Brain pericyte (primary cell): ENCODE measurements around the gene ADAMTS14.
"Not testable (repeated sequence)": the region's sequence is repeated elsewhere in the genome, so short reads cannot be mapped to it uniquely, and the experiment has no call there.

Experiments used
- DNase-seq: peaks from one replicate; pipeline ENCODE4 v3.0.0-alpha.2; 2012; ENCODE audit warnings: low read depth, low spot score

ADAMTS14 gene, protein sequence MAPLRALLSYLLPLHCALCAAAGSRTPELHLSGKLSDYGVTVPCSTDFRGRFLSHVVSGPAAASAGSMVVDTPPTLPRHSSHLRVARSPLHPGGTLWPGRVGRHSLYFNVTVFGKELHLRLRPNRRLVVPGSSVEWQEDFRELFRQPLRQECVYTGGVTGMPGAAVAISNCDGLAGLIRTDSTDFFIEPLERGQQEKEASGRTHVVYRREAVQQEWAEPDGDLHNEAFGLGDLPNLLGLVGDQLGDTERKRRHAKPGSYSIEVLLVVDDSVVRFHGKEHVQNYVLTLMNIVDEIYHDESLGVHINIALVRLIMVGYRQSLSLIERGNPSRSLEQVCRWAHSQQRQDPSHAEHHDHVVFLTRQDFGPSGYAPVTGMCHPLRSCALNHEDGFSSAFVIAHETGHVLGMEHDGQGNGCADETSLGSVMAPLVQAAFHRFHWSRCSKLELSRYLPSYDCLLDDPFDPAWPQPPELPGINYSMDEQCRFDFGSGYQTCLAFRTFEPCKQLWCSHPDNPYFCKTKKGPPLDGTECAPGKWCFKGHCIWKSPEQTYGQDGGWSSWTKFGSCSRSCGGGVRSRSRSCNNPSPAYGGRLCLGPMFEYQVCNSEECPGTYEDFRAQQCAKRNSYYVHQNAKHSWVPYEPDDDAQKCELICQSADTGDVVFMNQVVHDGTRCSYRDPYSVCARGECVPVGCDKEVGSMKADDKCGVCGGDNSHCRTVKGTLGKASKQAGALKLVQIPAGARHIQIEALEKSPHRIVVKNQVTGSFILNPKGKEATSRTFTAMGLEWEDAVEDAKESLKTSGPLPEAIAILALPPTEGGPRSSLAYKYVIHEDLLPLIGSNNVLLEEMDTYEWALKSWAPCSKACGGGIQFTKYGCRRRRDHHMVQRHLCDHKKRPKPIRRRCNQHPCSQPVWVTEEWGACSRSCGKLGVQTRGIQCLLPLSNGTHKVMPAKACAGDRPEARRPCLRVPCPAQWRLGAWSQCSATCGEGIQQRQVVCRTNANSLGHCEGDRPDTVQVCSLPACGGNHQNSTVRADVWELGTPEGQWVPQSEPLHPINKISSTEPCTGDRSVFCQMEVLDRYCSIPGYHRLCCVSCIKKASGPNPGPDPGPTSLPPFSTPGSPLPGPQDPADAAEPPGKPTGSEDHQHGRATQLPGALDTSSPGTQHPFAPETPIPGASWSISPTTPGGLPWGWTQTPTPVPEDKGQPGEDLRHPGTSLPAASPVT

GRCh38 chr10:70672165-70673042 lies at the start of gene ADAMTS14:
ADAMTS14 (plus strand) TSS chr10:70672506; CDS start chr10:70672803, 297 bp downstream.
- no peak for DNase-seq

- DNase-seq = no peak
These were observed 49.8 kb upstream of the ADAMTS14 start for GRCh38 chr10:70622541-70622940.

- no peak for DNase-seq
These were observed 49.1 kb upstream of the ADAMTS14 start for GRCh38 chr10:70622981-70623844.

GRCh38 chr10:70626056-70626455 lies 46.2 kb upstream of the ADAMTS14 start:
- DNase-seq = no peak

DNA sequence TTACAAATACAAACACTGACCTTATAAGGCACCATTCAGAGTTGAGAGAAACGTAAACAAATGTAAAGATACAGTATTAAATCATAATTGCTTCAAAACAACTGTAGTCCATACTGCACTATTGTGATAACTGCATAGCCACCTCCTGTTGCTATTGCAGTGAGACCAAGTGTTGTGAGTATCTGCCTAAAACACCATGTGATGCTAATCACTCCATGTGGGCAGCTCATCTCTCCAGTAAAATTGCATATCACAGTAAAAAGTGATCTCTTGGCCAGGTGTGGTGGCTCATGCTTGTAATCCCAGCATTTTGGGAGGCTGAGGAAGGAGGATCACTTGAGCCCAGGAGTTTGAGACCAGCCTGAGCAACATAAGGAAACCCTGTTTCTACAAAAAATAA lies 43.0 kb upstream of the ADAMTS14 start:
- no peak for DNase-seq

GRCh38 chr10:70631735-70632134 lies 40.6 kb upstream of the ADAMTS14 start:
- DNase-seq = not testable (repeated sequence)

GRCh38 chr10:70634011-70634410 lies 38.3 kb upstream of the ADAMTS14 start:
- no peak for DNase-seq

- DNase-seq = not testable (repeated sequence)
These were observed 37.8 kb upstream of the ADAMTS14 start for GRCh38 chr10:70634515-70634914.

- DNase-seq = not testable (repeated sequence)
These were observed 32.5 kb upstream of the ADAMTS14 start for GRCh38 chr10:70639640-70640383.

GRCh38 chr10:70643272-70643671 lies 29.0 kb upstream of the ADAMTS14 start:
- DNase-seq = not testable (repeated sequence)

DNA sequence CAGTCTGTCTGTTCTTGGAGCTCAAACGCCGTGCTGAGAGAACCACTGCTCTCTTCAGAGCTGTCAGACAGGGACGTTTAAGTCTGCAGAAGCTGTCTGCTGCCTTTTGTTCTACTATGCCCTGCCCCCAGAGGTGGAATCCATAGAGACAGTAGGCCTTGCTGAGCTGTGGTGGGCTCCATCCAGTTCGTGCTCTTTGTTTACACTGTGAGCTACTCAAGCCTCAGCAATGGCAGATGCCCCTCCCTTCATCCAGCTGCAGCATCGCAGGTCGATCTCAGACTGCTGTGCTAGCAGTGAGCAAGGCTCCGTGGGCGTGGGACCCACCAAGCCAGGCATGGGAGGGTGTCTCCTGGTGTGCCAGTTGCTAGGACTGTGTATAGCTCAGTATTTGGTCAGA lies 27.3 kb upstream of the ADAMTS14 start:
- not testable (repeated sequence) for DNase-seq

- no peak for DNase-seq
These were observed 25.2 kb upstream of the ADAMTS14 start for GRCh38 chr10:70647086-70647485.

DNA sequence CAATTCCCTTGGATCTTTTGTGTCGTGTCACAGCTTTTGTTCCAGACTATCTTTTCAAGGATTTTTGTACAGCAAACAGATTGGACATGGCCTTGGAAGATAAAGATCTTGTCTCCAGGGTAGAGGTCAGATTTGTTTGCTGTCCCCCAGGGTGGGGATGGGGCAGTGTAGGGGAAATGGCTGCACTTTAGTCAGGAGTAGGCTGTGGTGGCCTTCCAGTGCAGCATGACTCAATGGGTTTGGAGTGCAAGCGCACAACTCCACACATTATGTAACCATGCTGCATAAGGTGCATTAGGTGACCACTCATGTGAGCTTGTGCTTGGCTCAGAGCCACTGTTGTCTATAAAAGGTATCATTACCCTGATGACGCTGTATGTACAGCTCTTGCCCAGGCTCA lies 23.9 kb upstream of the ADAMTS14 start:
- DNase-seq = no peak

- DNase-seq = no peak
These were observed 22.8 kb upstream of the ADAMTS14 start for GRCh38 chr10:70649526-70649925.

GRCh38 chr10:70650104-70650503 lies 22.2 kb upstream of the ADAMTS14 start:
- DNase-seq = no peak

DNA sequence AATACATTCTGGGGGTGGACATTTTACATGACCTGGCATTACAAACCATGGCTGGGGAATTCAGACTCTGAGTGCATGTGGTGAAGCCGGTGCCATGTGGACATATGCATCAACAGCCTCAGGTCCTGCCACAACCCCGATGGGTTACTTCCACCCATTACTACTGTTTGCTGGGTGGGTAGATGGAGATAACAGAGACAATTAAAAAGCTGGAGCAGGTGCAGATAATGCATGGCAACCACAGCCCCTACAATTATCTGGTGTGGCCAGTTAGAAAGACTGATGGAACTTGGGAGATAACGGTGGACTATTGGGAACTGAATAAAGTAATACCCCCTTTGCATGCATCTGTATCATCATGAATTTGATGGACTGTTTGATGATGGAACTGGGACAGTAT lies 21.6 kb upstream of the ADAMTS14 start:
- DNase-seq = no peak

DNA sequence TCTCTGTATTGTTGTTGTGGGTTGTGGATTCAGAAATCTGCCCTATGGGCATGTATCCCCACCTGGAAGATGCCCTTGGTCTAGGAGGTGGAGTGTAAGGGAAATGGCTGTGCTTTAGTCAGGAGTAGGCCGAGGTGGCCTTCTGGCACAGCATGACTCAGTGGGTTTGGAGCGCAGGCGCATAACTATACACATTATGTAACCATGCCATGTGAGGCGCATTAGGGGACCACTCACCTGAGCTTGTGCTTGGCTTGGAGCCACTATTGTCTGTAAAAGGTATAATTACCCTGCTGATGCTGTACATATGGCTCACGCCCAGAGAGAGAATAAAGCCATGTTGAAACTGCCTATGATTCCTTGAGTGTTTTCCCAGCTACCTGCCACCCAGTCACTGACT lies 20.6 kb upstream of the ADAMTS14 start:
- DNase-seq = no peak

- peak; percentile 99 for DNase-seq
These were observed 19.3 kb upstream of the ADAMTS14 start for GRCh38 chr10:70652761-70653657.
